K562 (cell line): ENCODE data around the gene ENG. TPM values are rescaled to one million over a fixed set of nuclear protein-coding genes. Genes with fewer than 3 reads are reported as not detected.

ENCODE experiments used
- ATAC-seq: fragments of 200-7000 bp; cut with Tn5 transposase; 3 replicates; pipeline ENCODE4 v1.9.1; 2020; ENCODE audit warnings: moderate library complexity
- BruUV-seq: library from RNA; stranded (reverse); fragments of 400-500 nt; replicated peaks from 2 replicates; lab custom pipeline; 2021; lab: Mats Ljungman, UMichigan
- CTCF ChIA-PET: fragments of 300-600 bp; formaldehyde crosslinking; extraction: SDS; loops from one replicate; lab custom pipeline; 2021; ENCODE audit warnings: low intra/inter-chr PET ratio; lab: Yijun Ruan, JAX
- POLR2A ChIA-PET: fragments of 300-600, 350-650 bp; sonication (Branson Sonifier 250); formaldehyde crosslinking; extraction: SDS; loops from one replicate; lab custom pipeline; 2021; ENCODE audit warnings: antibody characterized with exemption, inconsistent platforms; lab: Yijun Ruan, JAX
- DNase-seq, 4 experiments: peaks; one replicate each; pipeline versions ENCODE4 v3.0.0 to v3.0.0-alpha.2; 2011 to 2018; ENCODE audit warnings: low spot score in 3 of 4, mixed read lengths in 3 of 4; ENCODE audit errors: extremely low read depth in 1 of 4
- FAIRE-seq: peaks from 2 replicates; lab custom pipeline; 2011; peaks lifted over from hg19 to GRCh38; lab: Jason Lieb, UNC
- H2AFZ ChIP-seq: 2 replicates; pipeline ENCODE4 v1.6.0; 2011; ENCODE audit warnings: low read depth, low read length, control low read depth, inconsistent platforms
- H3K27ac ChIP-seq: fragments of 200-600 bp; 3 replicates; pipeline ENCODE4 v1.8.0; 2011; ENCODE audit warnings: low read depth, mild to moderate bottlenecking, control low read depth, inconsistent platforms, low read length, moderate library complexity, mixed read lengths; ENCODE audit errors: extremely low read depth
- H3K27me3 ChIP-seq, 2 experiments: fragments of 300-600 bp in 1 of 2; 2 replicates in 1 of 2; 3 replicates in 1 of 2; pipeline versions ENCODE4 v1.6.0 to v1.8.0; 2011; ENCODE audit warnings: inconsistent platforms in 2 of 2, low read length in 2 of 2, mild to moderate bottlenecking in 1 of 2, mixed read lengths in 1 of 2, moderate library complexity in 1 of 2; ENCODE audit not compliant: control insufficient read depth in 2 of 2, insufficient read depth in 2 of 2
- H3K36me3 ChIP-seq: fragments of 300-600 bp; 3 replicates; pipeline ENCODE4 v1.8.0; 2011; ENCODE audit warnings: mild to moderate bottlenecking, low read length, inconsistent platforms; ENCODE audit not compliant: control insufficient read depth, insufficient read depth
- H3K4me1 ChIP-seq, 2 experiments: fragments of 200-600 bp in 1 of 2; replicated peaks in 1 of 2; 2 replicates in 1 of 2; 3 replicates in 1 of 2; pipeline versions ENCODE4 v1.5.1 to v1.8.0; 2011; ENCODE audit warnings: inconsistent platforms in 2 of 2, low read length in 2 of 2, mild to moderate bottlenecking in 1 of 2, mixed read lengths in 1 of 2, moderate library complexity in 1 of 2; ENCODE audit not compliant: control insufficient read depth in 2 of 2, insufficient read depth in 2 of 2
- H3K4me2 ChIP-seq: 2 replicates; pipeline ENCODE4 v1.6.1; 2011; ENCODE audit warnings: low read length, control low read depth, inconsistent platforms, mixed read lengths; ENCODE audit not compliant: insufficient read depth
- H3K4me3 ChIP-seq: fragments of 200-600 bp; sonication (generic), shearing (Covaris generic); 2 replicates; pipeline ENCODE4 v1.5.1; 2016; ENCODE audit warnings: control low read depth, inconsistent platforms
- H3K79me2 ChIP-seq: fragments of 200-600 bp; 3 replicates; pipeline ENCODE4 v1.8.0; 2011; ENCODE audit warnings: low read length, inconsistent platforms; ENCODE audit not compliant: control insufficient read depth, insufficient read depth
- H3K9ac ChIP-seq, 2 experiments: 2 replicates each; pipeline versions ENCODE4 v1.6.0 to v1.6.1; 2011; ENCODE audit warnings: low read depth in 2 of 2, low read length in 2 of 2, control low read depth in 1 of 2, inconsistent platforms in 1 of 2, mild to moderate bottlenecking in 1 of 2, mixed read lengths in 1 of 2; ENCODE audit not compliant: insufficient read depth in 1 of 2
- H3K9me1 ChIP-seq: one replicate; pipeline ENCODE4 v1.6.0; 2011; ENCODE audit warnings: inconsistent platforms, mild to moderate bottlenecking, low read length, moderate library complexity; ENCODE audit not compliant: control insufficient read depth, insufficient read depth
- H3K9me3 ChIP-seq: replicated peaks from 2 replicates; pipeline ENCODE4 v1.5.1; 2011; ENCODE audit warnings: low read depth, low read length, inconsistent platforms; ENCODE audit not compliant: control insufficient read depth, insufficient read depth
- H4K20me1 ChIP-seq: replicated peaks from 2 replicates; pipeline ENCODE4 v1.6.1; 2011; ENCODE audit warnings: low read length, inconsistent platforms, mixed read lengths; ENCODE audit not compliant: control insufficient read depth, insufficient read depth
- ARID1B ChIP-seq: fragments of 450-650 bp; IDR thresholded peaks from 2 replicates; pipeline ENCODE4 v1.6.1; 2016; ENCODE audit warnings: antibody characterized with exemption, mild to moderate bottlenecking, inconsistent platforms
- CHCHD3 ChIP-seq: fragments of 250-450 bp; sonication (Bioruptor Pico); IDR thresholded peaks from 2 replicates; pipeline ENCODE4 v2.1.2; 2022; ENCODE audit warnings: mild to moderate bottlenecking
- ESRRA ChIP-seq: fragments of 450-650 bp; IDR thresholded peaks from 2 replicates; pipeline ENCODE4 v1.6.1; 2014; ENCODE audit warnings: low read depth, mild to moderate bottlenecking, moderate library complexity, borderline replicate concordance
- ESRRB ChIP-seq: fragments of 250-450 bp; sonication (Bioruptor Pico); IDR thresholded peaks from 2 replicates; pipeline ENCODE4 v1.5.0; 2020; ENCODE audit warnings: mild to moderate bottlenecking, moderate library complexity, borderline replicate concordance
- MNT ChIP-seq, 2 experiments: fragments of 450-650 bp; conservative IDR thresholded peaks; 2 replicates each; pipeline ENCODE4 v1.6.1; 2017; ENCODE audit warnings: mild to moderate bottlenecking in 2 of 2, moderate library complexity in 2 of 2
- POLR2AphosphoS5 ChIP-seq: IDR thresholded peaks from 2 replicates; pipeline ENCODE4 v1.6.1; 2011; ENCODE audit warnings: mild to moderate bottlenecking, low read depth, low read length, moderate library complexity; ENCODE audit not compliant: control insufficient read depth, insufficient read depth
- POLR2G ChIP-seq: fragments of 200-400 bp; formaldehyde crosslinking; IDR thresholded peaks from 2 replicates; pipeline ENCODE4 v1.6.1; 2017; ENCODE audit warnings: low read depth, mild to moderate bottlenecking, antibody characterized with exemption, low read length, moderate library complexity
- RBFOX2 ChIP-seq: fragments of 200-400 bp; formaldehyde crosslinking; IDR thresholded peaks from 2 replicates; pipeline ENCODE4 v1.6.1; 2017; ENCODE audit warnings: low read depth, mild to moderate bottlenecking, low read length, moderate library complexity
- TARDBP ChIP-seq: fragments of 450-650 bp; IDR thresholded peaks from 2 replicates; pipeline ENCODE4 v1.6.1; 2016
- YY1 ChIP-seq, 3 experiments: IDR thresholded peaks; 2 replicates each; pipeline ENCODE4 v1.6.1; 2011; ENCODE audit warnings: low read length in 2 of 3, mild to moderate bottlenecking in 2 of 3, moderate library complexity in 2 of 3, borderline replicate concordance in 1 of 3, control low read depth in 1 of 3, low read depth in 1 of 3; ENCODE audit not compliant: insufficient read depth in 3 of 3, insufficient replicate concordance in 2 of 3, control insufficient read depth in 1 of 3, insufficient read length in 1 of 3; ENCODE audit errors: extremely low read depth in 1 of 3
- ZNF175 ChIP-seq: fragments of 200-800 bp; sonication (Bioruptor generic); IDR thresholded peaks from 2 replicates; pipeline ENCODE4 v1.6.1; 2016; ENCODE audit warnings: low read depth, mild to moderate bottlenecking, missing genetic modification characterization, missing compliant biosample characterization
- WGBS: fragments of 100-300 bp; shearing (Covaris generic); methylation state at CpG from one replicate; pipeline ENCODE4 v1.1.6; 2016; ENCODE audit warnings: low coverage, mixed read lengths; ENCODE audit not compliant: insufficient coverage; ENCODE audit errors: missing lambda C conversion rate; 5-methylcytosine and 5-hydroxymethylcytosine counted together
- in situ Hi-C: fragments of 300-500 bp; cut with MboI; formaldehyde crosslinking; loops from 4 replicates; pipeline ENCODE4 v1.15.0; 2018; ENCODE audit warnings: inconsistent platforms, mixed read lengths
- intact Hi-C: fragments of 100-400 bp; cut with micrococcal nuclease; formaldehyde crosslinking; loops from 2 replicates; pipeline ENCODE4 v1.14.2; 2022
- polyA plus RNA-seq, 8 experiments: library from polyadenylated mRNA; depleted of rRNA in 4 of 8; stranded (reverse) in 5 of 8; unstranded in 3 of 8; fragments of >200 nt; fragmentation: Nextera tagmentation in 2 of 8; fragmentation: Illumina TruSeq in 1 of 8; extraction: Ambion mirVana in 2 of 8; extraction: Trizol in 1 of 8; gene quantifications; 2 replicates each; pipeline versions ENCODE4 v1.2.1 to v1.2.3, GENCODE V29; 2011 to 2014; ENCODE audit warnings: inconsistent platforms in 1 of 8, missing spikeins in 1 of 8
- total RNA-seq, 7 experiments: library from RNA; depleted of rRNA in 6 of 7; stranded (reverse); fragments of >200 nt in 6 of 7; fragmentation: Illumina TruSeq in 2 of 7; extraction: Trizol in 2 of 7; gene quantifications; 2 replicates each; pipeline versions ENCODE4 v1.2.1 to v1.2.3, GENCODE V29; 2011 to 2021; ENCODE audit warnings: low replicate concordance in 1 of 7

ENG gene
- total and polyA plus RNA-seq, 9 of the 15 experiments (the other 6 are each of a cell fraction or from before 2014, with no cell fraction given) = 0.04 to 0.40 (median 0.14) TPM; not detected in 1

GRCh38 chr9:127809002-127809539 is 45.4 kb downstream of the ENG start (continued):
- TF ChIP-seq YY1 (IDR thresholded peaks at IDR 0.05; ENCODE audit: borderline replicate concordance in 1 of 3, control insufficient read depth in 1 of 3, extremely low read depth in 1 of 3, insufficient read depth in 3 of 3, insufficient read length in 1 of 3, insufficient replicate concordance in 2 of 3, low read depth in 1 of 3, low read length in 2 of 3) = no peak
- no peak for TF ChIP-seq ZNF175 (CRISPR knock-in tag)
- TF ChIP-seq POLR2AphosphoS5 = 0 out of 2 replicates have a peak, but pooled peaks have one; percentile 10
- no peak for TF ChIP-seq MNT (conservative IDR thresholded peaks at IDR 0.05)
- TF ChIP-seq, all 486 proteins: peak for 5

DNA sequence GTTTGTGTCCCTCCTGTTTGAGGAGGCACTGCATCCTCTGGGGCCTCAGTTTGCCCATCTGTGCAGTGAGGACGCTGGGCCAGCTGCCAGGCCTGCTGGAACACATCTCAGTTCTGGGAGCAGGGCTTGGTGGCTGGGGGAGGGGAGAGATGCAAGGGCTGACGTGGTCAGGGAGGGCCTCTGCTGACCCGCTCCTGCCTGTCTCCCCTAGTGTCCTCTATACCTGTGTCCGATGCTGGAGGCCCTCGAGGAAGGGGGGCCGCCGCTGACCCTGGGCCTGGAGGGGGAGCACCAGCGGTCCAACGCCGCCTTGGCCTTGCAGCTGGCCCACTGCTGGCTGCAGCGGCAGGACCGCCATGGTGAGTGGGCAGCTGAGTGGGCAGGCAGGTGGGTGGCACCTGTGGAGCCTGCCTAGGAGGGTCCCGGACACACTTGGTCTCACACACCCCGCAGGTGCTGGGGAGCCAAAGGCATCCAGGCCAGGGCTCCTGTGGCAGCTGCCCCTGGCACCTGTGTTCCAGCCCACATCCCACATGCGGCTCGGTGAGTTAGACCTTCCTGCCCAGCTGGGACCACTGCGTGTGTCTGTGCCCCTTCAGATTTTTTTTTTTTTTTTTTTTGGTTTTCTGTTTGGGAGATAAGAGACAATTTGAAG is 46.0 kb downstream of the ENG start:
- Histone ChIP-seq H3K27me3 (no peaks in the 10 kb centered on the region), H3K9me3 (no peaks in the 10 kb centered on the region), H3K79me2 (peaks cover 17% of the 10 kb centered on the region), H3K9ac (no peak overlapping the region), H3K27ac (no peak overlapping the region), H3K36me3 (peaks cover 85% of the 10 kb centered on the region), H3K4me2 (no peak overlapping the region), H3K4me3 (no peak overlapping the region), H3K4me1 (peaks cover 21 to 47% of the 10 kb centered on the region in 2 experiments), H4K20me1 (peaks cover 7% of the 10 kb centered on the region), H2AFZ (no peak overlapping the region), H3K9me1 (peaks cover 2% of the 10 kb centered on the region)
- CTCF ChIA-PET = no interaction called here
- ATAC-seq = no peak
- no TSS peak for BruUV-seq
- 86% methylated on average over 10 of the region's 17 CpGs for WGBS
- in situ Hi-C loops (loop anchor here (5.0 kb wide), 1 partner anchor 64 kb away; no protein-coding TSS in a partner anchor), intact Hi-C loops (loop anchor here (2.0 kb wide), 1 partner anchor 74 kb away; the partner anchor contains the start of gene TOR2A)
- DNase-seq = no peak
- POLR2A ChIA-PET = interaction anchor here (0.6 to 1.8 kb wide), 10 partner anchors 9 to 280 kb away, joined by 3 to 14 read pairs (median 6); no protein-coding TSS in a partner anchor
- TF ChIP-seq TARDBP = no peak
- TF ChIP-seq CHCHD3 = no peak
- peak; percentile 70 for TF ChIP-seq ESRRA
- peak; percentile 52; the same call in 1 of the 2 replicates for TF ChIP-seq RBFOX2
- TF ChIP-seq ARID1B = no peak
- TF ChIP-seq POLR2G = peak; percentile 52
- TF ChIP-seq ESRRB (CRISPR knock-in tag) = no peak
- FAIRE-seq = no peak
